PC-9 (cell line): Measurements from ENCODE around the gene SAMD14. TPM values are rescaled to one million over a fixed set of nuclear protein-coding genes. Genes with fewer than 3 reads are reported as not detected.

ENCODE experiments used
- BruUV-seq: library from RNA; stranded (reverse); fragments of 400-500 nt; replicated peaks from 2 replicates; lab custom pipeline; 2021; lab: Mats Ljungman, UMichigan
- CTCF ChIA-PET: fragments of 300-600 bp; sonication (Branson Sonifier 250); formaldehyde crosslinking; loops from one replicate; lab custom pipeline; 2022; ENCODE audit warnings: antibody characterized with exemption; lab: Charles Lee
- POLR2A ChIA-PET: fragments of 300-600 bp; sonication (Branson Sonifier 250); formaldehyde crosslinking; loops from one replicate; lab custom pipeline; 2022; ENCODE audit warnings: antibody characterized with exemption; ENCODE audit not compliant: unreplicated experiment; lab: Charles Lee
- DNase-seq, 2 experiments: peaks; one replicate each; pipeline versions ENCODE4 v3.0.0 to v3.0.0-alpha.2; 2015 to 2022; ENCODE audit warnings: mixed read lengths in 1 of 2
- H2AFZ ChIP-seq: fragments of 200-600 bp; sonication (generic); 2 replicates; pipeline ENCODE4 v1.8.1; 2017; ENCODE audit warnings: antibody characterized with exemption
- H3F3A ChIP-seq: fragments of 200-600 bp; sonication (generic); 2 replicates; pipeline ENCODE4 v1.8.1; 2017; ENCODE audit warnings: antibody characterized with exemption, mild to moderate bottlenecking, low read depth; ENCODE audit not compliant: insufficient read depth
- H3K27ac ChIP-seq: fragments of 200-600 bp; sonication (generic); 2 replicates; pipeline ENCODE4 v1.6.1; 2016; ENCODE audit warnings: mixed run types
- H3K27me3 ChIP-seq: fragments of 200-600 bp; sonication (generic); 2 replicates; pipeline ENCODE4 v1.6.1; 2016; ENCODE audit warnings: low read depth, mixed run types; ENCODE audit not compliant: insufficient read depth
- H3K36me3 ChIP-seq: fragments of 200-600 bp; sonication (generic); 2 replicates; pipeline ENCODE4 v1.6.1; 2016; ENCODE audit warnings: low read depth, mixed run types
- H3K4me1 ChIP-seq: fragments of 200-600 bp; sonication (generic); replicated peaks from 2 replicates; pipeline ENCODE4 v1.6.1; 2016; ENCODE audit warnings: mixed run types; ENCODE audit not compliant: insufficient read depth
- H3K4me2 ChIP-seq: fragments of 200-600 bp; sonication (generic); 2 replicates; pipeline ENCODE4 v1.6.1; 2017; ENCODE audit warnings: mixed run types
- H3K4me3 ChIP-seq: fragments of 200-600 bp; sonication (generic); 2 replicates; pipeline ENCODE4 v1.6.1; 2016; ENCODE audit warnings: mixed run types
- H3K79me2 ChIP-seq: fragments of 200-600 bp; sonication (generic); 2 replicates; pipeline ENCODE4 v1.6.1; 2017; ENCODE audit warnings: low read depth, mixed run types
- H3K9me2 ChIP-seq: fragments of 200-600 bp; sonication (generic); 2 replicates; pipeline ENCODE4 v1.8.1; 2017; ENCODE audit warnings: mild to moderate bottlenecking; ENCODE audit not compliant: insufficient read depth
- H3K9me3 ChIP-seq: fragments of 200-600 bp; sonication (generic); 2 replicates; pipeline ENCODE4 v1.8.1; 2016; ENCODE audit warnings: low read depth; ENCODE audit not compliant: insufficient read depth
- H4K20me1 ChIP-seq: fragments of 200-600 bp; sonication (generic); 2 replicates; pipeline ENCODE4 v1.8.1; 2017; ENCODE audit not compliant: insufficient read depth
- CTCF ChIP-seq: fragments of 200-600 bp; sonication (generic); conservative IDR thresholded peaks from 2 replicates; pipeline ENCODE4 v1.6.1; 2017; ENCODE audit warnings: mixed run types, antibody characterized with exemption, mild to moderate bottlenecking, moderate library complexity
- EZH2 ChIP-seq: fragments of 200-600 bp; sonication (generic); IDR thresholded peaks from 2 replicates; pipeline ENCODE4 v1.8.0; 2017; ENCODE audit warnings: antibody characterized with exemption, low read depth
- intact Hi-C: fragments of 100-400 bp; cut with micrococcal nuclease; formaldehyde crosslinking; loops from one replicate; pipeline ENCODE4 v1.10.0; 2022; ENCODE audit not compliant: unreplicated experiment
- total RNA-seq: library from RNA; stranded (reverse); gene quantifications from 2 replicates; pipeline ENCODE4 v1.2.3, GENCODE V29; 2021

SAMD14 gene
- total RNA-seq, 1 experiment from 2014 or later: 0.17 TPM

- peaks cover 31% of the 10 kb centered on the region for H4K20me1 ChIP-seq
- no peak overlapping the region for H2AFZ ChIP-seq
- intact Hi-C loops: loop anchor here (2.0 kb wide), 1 partner anchor 21 kb away; no protein-coding TSS in a partner anchor
- POLR2A ChIA-PET: interaction anchor here (0.6 to 0.7 kb wide), 2 partner anchors 274 to 804 kb away, joined by 3 to 4 read pairs; no protein-coding TSS in a partner anchor
- no peaks in the 10 kb centered on the region for H3K27me3 ChIP-seq
- peaks cover 6% of the 10 kb centered on the region for H3F3A ChIP-seq
- TF ChIP-seq CTCF (peak; percentile 97), EZH2 (no peak)
- DNase-seq: peak in 1 of 2 experiments; percentile 62
- no peak overlapping the region for H3K4me2 ChIP-seq
- CTCF ChIA-PET: interaction anchor here (0.8 kb wide), 1 partner anchor 10 kb away, joined by 8 read pairs; no protein-coding TSS in a partner anchor
- no TSS peak for BruUV-seq
- no peak overlapping the region for H3K27ac ChIP-seq
- peaks cover 41% of the 10 kb centered on the region for H3K36me3 ChIP-seq
- peaks cover 3% of the 10 kb centered on the region for H3K79me2 ChIP-seq
- H3K9me3 ChIP-seq: no peaks in the 10 kb centered on the region
- peaks cover 14% of the 10 kb centered on the region for H3K4me1 ChIP-seq
- H3K4me3 ChIP-seq: no peak overlapping the region
- no peaks in the 10 kb centered on the region for H3K9me2 ChIP-seq
These were observed 10.3 kb upstream of the SAMD14 start for GRCh38 chr17:50139950-50140885.

- H3K4me3 ChIP-seq: no peak overlapping the region
- no peak overlapping the region for H2AFZ ChIP-seq
- H3K4me2 ChIP-seq: no peak overlapping the region
- peaks cover 5% of the 10 kb centered on the region for H3K4me1 ChIP-seq
- no peak overlapping the region for H3K27ac ChIP-seq
- H3K9me2 ChIP-seq: no peaks in the 10 kb centered on the region
- H4K20me1 ChIP-seq: peaks cover 22% of the 10 kb centered on the region
- POLR2A ChIA-PET: interaction anchor here (0.6 kb wide), 1 partner anchor 9 kb away, joined by 4 read pairs; no protein-coding TSS in a partner anchor
- intact Hi-C loops: no loop called here
- H3K36me3 ChIP-seq: peaks cover 37% of the 10 kb centered on the region
- CTCF ChIA-PET: interaction anchor here (0.7 kb wide), 1 partner anchor 21 kb away, joined by 3 read pairs; no protein-coding TSS in a partner anchor
- H3K27me3 ChIP-seq: no peaks in the 10 kb centered on the region
- H3K9me3 ChIP-seq: no peaks in the 10 kb centered on the region
- DNase-seq: no peak
- BruUV-seq: no TSS peak
- H3F3A ChIP-seq: peaks cover 3% of the 10 kb centered on the region
- TF ChIP-seq EZH2: no peak
- H3K79me2 ChIP-seq: no peaks in the 10 kb centered on the region; the same call in 1 of the 2 replicates
These were observed 9.3 kb upstream of the SAMD14 start for GRCh38 chr17:50139185-50139783.

- Histone ChIP-seq H3K36me3 (peaks cover 25% of the 10 kb centered on the region), H3K27ac (no peak overlapping the region), H3K27me3 (no peaks in the 10 kb centered on the region), H3K9me3 (no peaks in the 10 kb centered on the region), H4K20me1 (peaks cover 13% of the 10 kb centered on the region), H3K79me2 (no peaks in the 10 kb centered on the region), H3K4me1 (peaks cover 9% of the 10 kb centered on the region; the same call in 1 of the 2 replicates), H3F3A (peaks cover 20% of the 10 kb centered on the region), H3K4me2 (no peak overlapping the region), H3K9me2 (no peaks in the 10 kb centered on the region), H3K4me3 (no peak overlapping the region), H2AFZ (no peak overlapping the region)
- no peak for TF ChIP-seq EZH2
- no peak for TF ChIP-seq CTCF
- CTCF ChIA-PET: interaction anchor here (0.6 kb wide), 1 partner anchor 136 kb away, joined by 3 read pairs; no protein-coding TSS in a partner anchor
- POLR2A ChIA-PET: no interaction called here
- no peak for DNase-seq
- no TSS peak for BruUV-seq
- intact Hi-C loops: no loop called here
These were observed 7.1 kb upstream of the SAMD14 start for GRCh38 chr17:50137042-50137441.
